ENCODE measurements around the gene PIAS3. TPM values are rescaled to one million over a fixed set of nuclear protein-coding genes. Genes with fewer than 3 reads are reported as not detected.
A peak's percentile ranks its signal among the peaks of the same experiment; 100 is the strongest.
"Not testable (repeated sequence)": the region's sequence is repeated elsewhere in the genome, so short reads cannot be mapped to it uniquely, and the experiment has no call there.

PIAS3 gene
- total and polyA plus RNA-seq, 10 donors: 10.1 to 29.5 (median 20.6) TPM

- intact Hi-C loops (cut with DNase I; ENCODE audit: low total_unique reads): no loop called here
- Histone ChIP-seq H3K27me3 (replicated peaks in 1 of 7) (no peaks in the 10 kb centered on the region), H3K36me3 (peaks cover 0 to 32% (median 28%) of the 10 kb centered on the region in 6 donors), H3K27ac (peak within 1 kb of the TSS; percentile 75 to 96 (median 93)), H3K4me3 (peak within 1 kb of the TSS; percentile 68 to 95 (median 78)), H3K9me3 (no peaks in the 10 kb centered on the region), H3K4me1 (peaks cover 10 to 51% (median 21%) of the 10 kb centered on the region in 6 donors)
- 0 to 3% (median 0%) methylated on average over 62 to 89 of the region's 89 CpGs for WGBS, 5 donors
- TF ChIP-seq POLR2AphosphoS5 (IDR thresholded peaks at IDR 0.05): peak; percentile 92 to 97 (median 93)
- TF ChIP-seq CTCF (IDR thresholded peaks at IDR 0.05 in 8 of 11, conservative IDR thresholded peaks at IDR 0.05 in 3 of 11): peak in 2 of 11 experiments; percentile 14 to 21
- TF ChIP-seq POLR2A (IDR thresholded peaks at IDR 0.05): peak in 2 of 3 donors; percentile 66 to 72
- DNase-seq: peak; percentile 97
Observed at GRCh38 chr1:145823565-145824498, 35.0 kb downstream of the PIAS3 start, which contains the start of the genes POLR3C and RNF115. TSS of gene POLR3C (plus strand) at chr1:145824200. CDS start at chr1:145825777, 1,577 bp downstream. TSS of gene RNF115 (minus strand) at chr1:145824095. CDS start at chr1:145823873, 222 bp downstream.

- 0 to 28% (median 0%) methylated on average over 2 to 4 of the region's 16 CpGs; no CpG with 5 or more reads in 2 of the 5 donors for WGBS, 5 donors
- DNase-seq; intact Hi-C loops (cut with DNase I; ENCODE audit: low total_unique reads); H3K27me3 ChIP-seq (replicated peaks in 1 of 7); H3K9me3 ChIP-seq: not testable (repeated sequence)
- peaks cover 0 to 23% (median 18%) of the 10 kb centered on the region in 6 donors for H3K36me3 ChIP-seq
- peaks cover 10 to 50% (median 21%) of the 10 kb centered on the region in 6 donors for H3K4me1 ChIP-seq
- H3K27ac ChIP-seq: peak overlapping the region in 2 of 8 donors; percentile 34 to 94
- peak overlapping the region in 2 of 8 donors; percentile 76 to 95 for H3K4me3 ChIP-seq
Observed at GRCh38 chr1:145822779-145823331, 36.0 kb downstream of the PIAS3 start.

- H3K36me3 ChIP-seq; DNase-seq; H3K4me3 ChIP-seq; H3K27ac ChIP-seq; intact Hi-C loops (cut with DNase I; ENCODE audit: low total_unique reads); H3K27me3 ChIP-seq (replicated peaks in 1 of 7); H3K9me3 ChIP-seq: not testable (repeated sequence)
- 31 to 74% (median 47%) methylated on average over 2 to 4 of the region's 6 CpGs for WGBS, 5 donors
- peaks cover 0 to 25% (median 0%) of the 10 kb centered on the region in 6 donors for H3K4me1 ChIP-seq
Observed at GRCh38 chr1:145818095-145818494, 40.8 kb downstream of the PIAS3 start.

- H3K36me3 ChIP-seq; H3K9me3 ChIP-seq; DNase-seq; H3K27me3 ChIP-seq (replicated peaks in 1 of 7); H3K4me3 ChIP-seq; H3K27ac ChIP-seq; intact Hi-C loops (cut with DNase I; ENCODE audit: low total_unique reads): not testable (repeated sequence)
- H3K4me1 ChIP-seq: peaks cover 0 to 19% (median 0%) of the 10 kb centered on the region in 6 donors
- WGBS, 5 donors: 62 to 81% (median 74%) methylated on average over 4 to 6 of the region's 6 CpGs
Observed at GRCh38 chr1:145812977-145813810, 45.7 kb downstream of the PIAS3 start.

- no peak overlapping the region for H3K27ac ChIP-seq
- 94 to 97% (median 96%) methylated on average over 7 of the region's 7 CpGs for WGBS, 5 donors
- TF ChIP-seq CTCF (IDR thresholded peaks at IDR 0.05 in 8 of 11, conservative IDR thresholded peaks at IDR 0.05 in 3 of 11) (no peak), POLR2AphosphoS5 (IDR thresholded peaks at IDR 0.05) (no peak), POLR2A (IDR thresholded peaks at IDR 0.05) (no peak)
- H3K9me3 ChIP-seq: no peaks in the 10 kb centered on the region
- intact Hi-C loops (cut with DNase I; ENCODE audit: low total_unique reads): no loop called here
- H3K4me3 ChIP-seq: no peak overlapping the region
- peaks cover 0 to 45% (median 11%) of the 10 kb centered on the region in 6 donors for H3K4me1 ChIP-seq
- no peak for DNase-seq
- H3K27me3 ChIP-seq (replicated peaks in 1 of 7): no peaks in the 10 kb centered on the region
- H3K36me3 ChIP-seq: peaks cover 0 to 10% (median 0%) of the 10 kb centered on the region in 6 donors
Observed at GRCh38 chr1:145806844-145807243, 52.0 kb downstream of the PIAS3 start.
